Transverse colon (tissue), 4 donors: ENCODE data around the gene AMPD3. TPM values are rescaled to one million over a fixed set of nuclear protein-coding genes. Genes with fewer than 3 reads are reported as not detected.
A peak's percentile ranks its signal among the peaks of the same experiment; 100 is the strongest.

Source experiments
- DNase-seq: peaks from one replicate; pipeline ENCODE4 v3.0.0-alpha.2; 2019
- H3K27ac ChIP-seq, 4 donors: fragments of 200-600 bp; sonication (generic); 2 replicates each; pipeline ENCODE4 v1.5.1; 2016 to 2018; ENCODE audit warnings: inconsistent platforms in 4 of 4
- H3K27me3 ChIP-seq: fragments of 200-600 bp; sonication (generic); 2 replicates; pipeline ENCODE4 v1.5.1; 2017; ENCODE audit warnings: inconsistent platforms
- H3K36me3 ChIP-seq, 4 donors: fragments of 200-600 bp; sonication (generic); 2 replicates each; pipeline ENCODE4 v1.5.1; 2017 to 2019; ENCODE audit warnings: inconsistent platforms in 4 of 4
- H3K4me1 ChIP-seq, 4 donors: fragments of 200-600 bp; sonication (generic); 2 replicates each; pipeline ENCODE4 v1.5.1; 2017 to 2020; ENCODE audit warnings: inconsistent platforms in 4 of 4
- H3K4me3 ChIP-seq, 4 donors: fragments of 200-600 bp; sonication (generic); 1 replicate in 1 of 4; 2 replicates in 3 of 4; pipeline versions ENCODE4 v1.5.1 to v1.6.1; 2017 to 2019; ENCODE audit warnings: inconsistent platforms in 4 of 4
- H3K9me3 ChIP-seq, 2 donors: fragments of 200-600 bp; sonication (generic); 2 replicates each; pipeline ENCODE4 v1.5.1; 2017 to 2019; ENCODE audit warnings: inconsistent platforms in 2 of 2
- EP300 ChIP-seq: sonication (generic); formaldehyde crosslinking; IDR thresholded peaks from one replicate; pipeline ENCODE4 v1.6.1; 2017; ENCODE audit warnings: antibody characterized with exemption, low read depth
- POLR2A ChIP-seq: fragments of 450-650 bp; IDR thresholded peaks from one replicate; pipeline ENCODE4 v1.6.1; 2016; ENCODE audit warnings: antibody characterized with exemption, mild to moderate bottlenecking, moderate library complexity
- POLR2AphosphoS5 ChIP-seq, 3 donors: sonication (generic); formaldehyde crosslinking; IDR thresholded peaks; one replicate each; pipeline ENCODE4 v1.6.1; 2016; ENCODE audit warnings: antibody characterized with exemption in 3 of 3
- WGBS, 2 donors: methylation state at CpG; one replicate each; pipeline ENCODE4 v1.1.5; 2018; ENCODE audit warnings: low coverage in 1 of 2; 5-methylcytosine and 5-hydroxymethylcytosine counted together
- in situ Hi-C, 4 donors: fragments of 200-750 bp; cut with MboI; loops; one replicate each; pipeline versions ENCODE4 v1.15.0 to v1.15.1; 2017; ENCODE audit warnings: low sequenced_read_pairs in 3 of 4, low pct_ligation_motif_present in 1 of 4, low pct_unique_long_range_greater_than_20kb in 1 of 4
- intact Hi-C: fragments of 100-400 bp; cut with DNase I; formaldehyde crosslinking; loops from one replicate; pipeline ENCODE4 v1.15.1; 2023; ENCODE audit warnings: low total_unique reads
- total RNA-seq, 4 donors: library from RNA; depleted of rRNA; stranded (reverse); fragments of >200 nt; gene quantifications; one replicate each; pipeline ENCODE4 v1.1.0, GENCODE V29; 2016
- TF ChIP-seq, protein P1 (sequence below), 5 experiments: fragments of 200-600 bp in 3 of 5; fragments of 450-650 bp in 2 of 5; sonication (generic) in 3 of 5; IDR thresholded peaks; 1 replicate in 2 of 5; 2 replicates in 3 of 5; pipeline ENCODE4 v1.5.1; 2016 to 2017; ENCODE audit warnings: antibody characterized with exemption in 5 of 5, inconsistent platforms in 3 of 5, mild to moderate bottlenecking in 2 of 5, moderate library complexity in 1 of 5

Gene AMPD3
- total RNA-seq, 4 donors from 2014 or later, result 2.4 to 32.9 (median 11.2) TPM

DNA sequence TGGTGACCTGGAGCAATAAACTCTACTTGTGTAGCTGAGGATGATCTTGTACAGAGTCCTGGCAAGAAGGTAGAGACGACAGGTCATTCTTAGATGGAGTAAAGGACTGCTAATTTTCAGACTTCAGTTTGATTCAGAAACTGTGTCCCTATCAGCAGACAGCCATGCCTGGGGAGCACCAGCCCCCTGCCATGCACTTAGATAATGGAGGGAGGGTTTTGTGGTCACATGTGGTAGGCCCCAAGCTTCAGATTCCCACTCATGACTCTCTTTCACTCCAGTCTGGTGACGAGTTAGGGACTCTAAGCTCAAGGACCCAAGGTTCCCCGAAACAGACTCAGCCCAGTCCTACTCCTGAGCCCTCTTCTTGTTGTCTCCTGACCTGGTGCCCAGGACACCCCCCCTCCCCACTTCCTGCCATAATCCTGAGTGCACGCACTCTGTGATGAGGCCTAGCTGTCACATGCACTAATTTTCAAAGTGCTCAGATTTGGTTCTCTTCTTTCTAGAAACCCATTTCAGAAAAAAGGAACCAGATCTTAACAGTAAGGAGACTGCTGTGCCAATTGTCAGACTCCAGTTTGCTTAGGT is 10.2 kb upstream of the AMPD3 start:
- Histone ChIP-seq H3K27me3 (no peaks in the 10 kb centered on the region), H3K4me1 (peaks cover 0 to 3% (median 0%) of the 10 kb centered on the region in 4 donors), H3K36me3 (no peaks in the 10 kb centered on the region), H3K9me3 (no peaks in the 10 kb centered on the region), H3K27ac (no peak overlapping the region), H3K4me3 (no peak overlapping the region)
- in situ Hi-C loops (no loop called here), intact Hi-C loops (no loop called here)
- TF ChIP-seq EP300 (no peak), POLR2AphosphoS5 (IDR thresholded peaks at IDR 0.05) (no peak), POLR2A (no peak)
- TF ChIP-seq, protein P1, sequence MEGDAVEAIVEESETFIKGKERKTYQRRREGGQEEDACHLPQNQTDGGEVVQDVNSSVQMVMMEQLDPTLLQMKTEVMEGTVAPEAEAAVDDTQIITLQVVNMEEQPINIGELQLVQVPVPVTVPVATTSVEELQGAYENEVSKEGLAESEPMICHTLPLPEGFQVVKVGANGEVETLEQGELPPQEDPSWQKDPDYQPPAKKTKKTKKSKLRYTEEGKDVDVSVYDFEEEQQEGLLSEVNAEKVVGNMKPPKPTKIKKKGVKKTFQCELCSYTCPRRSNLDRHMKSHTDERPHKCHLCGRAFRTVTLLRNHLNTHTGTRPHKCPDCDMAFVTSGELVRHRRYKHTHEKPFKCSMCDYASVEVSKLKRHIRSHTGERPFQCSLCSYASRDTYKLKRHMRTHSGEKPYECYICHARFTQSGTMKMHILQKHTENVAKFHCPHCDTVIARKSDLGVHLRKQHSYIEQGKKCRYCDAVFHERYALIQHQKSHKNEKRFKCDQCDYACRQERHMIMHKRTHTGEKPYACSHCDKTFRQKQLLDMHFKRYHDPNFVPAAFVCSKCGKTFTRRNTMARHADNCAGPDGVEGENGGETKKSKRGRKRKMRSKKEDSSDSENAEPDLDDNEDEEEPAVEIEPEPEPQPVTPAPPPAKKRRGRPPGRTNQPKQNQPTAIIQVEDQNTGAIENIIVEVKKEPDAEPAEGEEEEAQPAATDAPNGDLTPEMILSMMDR (IDR thresholded peaks at IDR 0.05), result no peak
- DNase-seq, result no peak
- WGBS, 2 donors, result 88 to 100% methylated on average over 1 to 4 of the region's 4 CpGs

DNA sequence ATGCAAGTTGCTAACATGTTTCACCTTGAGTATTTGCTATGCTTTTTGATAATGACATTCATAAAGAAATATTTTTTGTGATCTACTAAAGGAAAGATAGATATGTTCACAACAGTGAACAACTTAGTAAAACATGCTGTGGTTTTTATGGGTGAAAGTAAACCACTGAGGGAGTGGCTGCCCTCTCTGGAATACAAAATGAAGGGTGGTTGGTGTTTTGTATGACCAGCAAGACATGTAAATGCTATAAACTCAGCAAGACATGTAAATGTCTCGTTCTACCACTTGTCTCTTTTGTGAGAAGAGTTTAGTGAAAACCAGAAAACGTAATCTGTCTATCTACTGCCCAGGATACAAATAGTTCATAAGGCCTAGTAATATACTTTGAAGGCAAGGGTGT is 7.6 kb upstream of the AMPD3 start:
- intact Hi-C loops (no loop called here), in situ Hi-C loops (no loop called here)
- DNase-seq, result no peak
- no peaks in the 10 kb centered on the region for H3K9me3 ChIP-seq
- H3K4me1 ChIP-seq, result peaks cover 0 to 26% (median 11%) of the 10 kb centered on the region in 4 donors
- H3K27me3 ChIP-seq, result no peaks in the 10 kb centered on the region
- TF ChIP-seq POLR2A, result no peak
- no peak for TF ChIP-seq POLR2AphosphoS5 (IDR thresholded peaks at IDR 0.05)
- TF ChIP-seq EP300, result no peak
- TF ChIP-seq, protein P1 (IDR thresholded peaks at IDR 0.05), result no peak
- no peak overlapping the region for H3K4me3 ChIP-seq
- no peaks in the 10 kb centered on the region for H3K36me3 ChIP-seq
- H3K27ac ChIP-seq, result no peak overlapping the region
- WGBS, 2 donors, result 90 to 95% methylated on average over 2 of the region's 2 CpGs

- WGBS, 2 donors, result 6% methylated on average over 81 of the region's 94 CpGs; no CpG with 5 or more reads in 1 of the 2 donors
- intact Hi-C loops (no loop called here), in situ Hi-C loops (no loop called here)
- Histone ChIP-seq H3K4me3 (peak overlapping the region; percentile 57 to 73 (median 66)), H3K36me3 (no peaks in the 10 kb centered on the region), H3K4me1 (peaks cover 7 to 36% (median 18%) of the 10 kb centered on the region in 4 donors), H3K9me3 (no peaks in the 10 kb centered on the region), H3K27ac (peak overlapping the region; percentile 61 to 89 (median 86)), H3K27me3 (no peaks in the 10 kb centered on the region)
- peak; percentile 78 for DNase-seq
- TF ChIP-seq EP300 (no peak), POLR2A (peak; percentile 79), POLR2AphosphoS5 (IDR thresholded peaks at IDR 0.05) (peak in 2 of 3 donors; percentile 56 to 66)
- TF ChIP-seq, protein P1 (IDR thresholded peaks at IDR 0.05), result peak; percentile 53 to 93 (median 66)
Measured at GRCh38 chr11:10450462-10451425, 4.3 kb upstream of the AMPD3 start.
